GM18507 (cell line): Measurements from ENCODE around the gene ICAM2.

Source experiments
- DNase-seq: peaks from one replicate; pipeline ENCODE4 v3.0.0; 2011; ENCODE audit warnings: low read depth; ENCODE audit not compliant: insufficient read length; ENCODE audit errors: extremely low spot score
- FAIRE-seq: peaks from 2 replicates; lab custom pipeline; 2011; peaks lifted over from hg19 to GRCh38; lab: Jason Lieb, UNC

ICAM2 gene

GRCh38 chr17:63960006-63960405 is 60.4 kb downstream of the ICAM2 start:
- DNase-seq = no peak
- FAIRE-seq = no peak

DNA sequence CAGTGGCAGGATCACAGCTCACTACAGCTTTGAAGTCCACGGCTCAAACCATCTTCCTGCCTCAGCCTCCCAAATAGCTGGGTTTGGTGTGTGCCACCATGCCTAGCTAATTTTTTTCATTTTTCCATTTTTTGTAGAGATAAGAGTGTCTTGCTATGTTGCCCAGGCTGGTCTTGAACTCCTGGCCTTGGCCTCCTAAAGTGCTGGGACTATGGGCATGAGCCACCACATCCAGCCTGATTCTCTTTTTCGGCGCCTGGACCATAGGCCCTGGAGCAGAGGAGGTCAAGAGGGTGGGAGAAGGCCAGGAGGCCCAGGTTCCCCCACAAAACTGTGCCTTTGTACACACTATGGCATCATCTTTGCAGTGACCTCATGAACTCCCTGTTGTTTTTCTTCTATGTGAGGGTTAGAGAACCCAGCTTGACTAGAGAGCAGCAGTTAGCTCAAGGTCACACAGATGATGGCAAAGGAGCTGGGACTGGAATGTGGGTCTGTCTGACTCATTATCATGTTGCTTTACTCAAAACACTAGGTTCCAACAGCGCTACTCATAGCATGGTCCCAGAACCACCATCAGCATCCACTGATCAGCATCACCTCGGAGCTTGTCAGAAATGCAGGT is 64.0 kb downstream of the ICAM2 start:
- no peak for DNase-seq
- no peak for FAIRE-seq

DNA sequence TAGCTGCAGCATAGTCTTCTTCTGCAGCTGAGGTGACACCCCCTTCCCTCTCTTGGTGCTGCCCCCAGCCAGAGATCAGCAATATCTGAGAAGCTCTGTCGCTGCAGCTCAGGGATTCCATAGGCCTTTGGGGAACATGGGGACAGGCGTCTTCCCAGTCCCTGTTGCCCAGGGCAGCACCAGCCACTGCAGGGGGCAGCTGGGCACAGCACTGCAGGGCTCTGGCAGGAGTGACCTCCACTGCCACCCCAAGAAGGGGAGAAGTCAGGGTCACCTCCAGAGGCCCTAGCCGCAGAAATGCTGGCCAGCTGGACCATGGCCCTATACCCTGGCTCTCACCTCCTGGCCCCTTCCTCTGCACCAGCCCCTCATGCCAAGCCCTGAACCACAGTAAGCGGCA is 64.6 kb downstream of the ICAM2 start:
- DNase-seq = no peak
- no peak for FAIRE-seq

DNA sequence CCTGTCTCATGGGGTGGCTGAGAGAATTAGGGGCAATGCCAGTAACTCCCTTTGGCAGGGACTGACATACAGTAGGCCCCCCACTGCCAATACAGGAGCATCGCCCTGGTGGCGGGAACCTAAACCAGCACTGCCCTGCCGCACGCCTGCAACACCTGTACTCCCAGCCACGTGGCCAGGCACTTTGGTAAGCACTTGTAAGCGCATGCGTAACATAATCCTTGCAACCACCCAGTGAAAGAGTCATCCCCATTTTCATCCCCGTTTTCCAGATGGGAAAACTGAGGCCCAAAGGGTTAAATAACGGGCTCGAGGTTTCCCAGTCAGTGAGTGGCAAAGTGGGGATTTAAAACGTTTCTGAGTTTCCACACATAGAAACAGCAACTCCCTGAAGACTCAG is 65.2 kb downstream of the ICAM2 start:
- FAIRE-seq (no peak), DNase-seq (no peak)

DNA sequence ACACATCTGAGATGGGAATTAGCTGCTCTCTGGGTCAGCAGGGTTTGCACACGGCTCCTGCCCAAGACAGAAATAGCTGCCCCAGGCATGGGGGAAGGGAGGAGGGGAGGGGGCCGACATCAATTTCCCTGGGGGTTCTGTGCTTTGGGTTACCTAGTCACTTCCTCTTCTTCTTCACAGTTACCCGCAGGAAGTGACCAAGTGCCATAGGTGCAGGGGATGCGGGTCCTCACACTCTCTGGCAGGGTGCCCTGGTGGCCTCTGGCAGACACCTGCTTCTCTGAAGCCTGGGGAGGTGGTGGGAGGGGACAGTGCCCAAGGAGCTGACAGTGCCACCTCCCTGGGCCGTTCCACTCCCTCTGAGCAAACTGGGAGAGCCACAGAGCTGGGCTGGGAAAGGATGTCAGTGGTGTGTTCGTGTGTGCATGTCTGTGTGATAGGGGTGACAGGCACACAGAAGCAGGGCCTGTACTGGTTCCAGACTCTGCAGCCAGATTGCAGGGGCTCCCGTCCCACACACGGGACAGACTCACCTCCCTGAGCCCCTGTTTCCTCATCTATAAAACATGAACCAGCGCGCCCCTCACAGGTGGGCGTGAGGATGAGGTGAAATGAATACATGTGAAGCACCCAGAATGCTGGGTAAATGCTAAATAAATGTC is 65.9 kb downstream of the ICAM2 start:
- peak; percentile 67 for FAIRE-seq
- DNase-seq = no peak
